Neutrophil (primary cell): ENCODE results near the gene CELF4.

Experiments used
- H3K27ac ChIP-seq: fragments of 200-600 bp; sonication (generic); 2 replicates; pipeline ENCODE4 v1.5.1; 2016; ENCODE audit warnings: mild to moderate bottlenecking, moderate library complexity
- H3K27me3 ChIP-seq: fragments of 200-600 bp; sonication (generic); 2 replicates; pipeline ENCODE4 v1.6.0; 2016; ENCODE audit warnings: mild to moderate bottlenecking
- H3K36me3 ChIP-seq: fragments of 200-600 bp; sonication (generic); 2 replicates; pipeline ENCODE4 v1.5.1; 2017
- H3K4me1 ChIP-seq, 2 experiments: fragments of 200-600 bp in 1 of 2; sonication (generic) in 1 of 2; 1 replicate in 1 of 2; 2 replicates in 1 of 2; pipeline versions ENCODE4 v1.5.1 to v1.6.1; 2013 to 2016; ENCODE audit warnings: low read depth in 1 of 2, low read length in 1 of 2, mild to moderate bottlenecking in 1 of 2, moderate library complexity in 1 of 2; ENCODE audit not compliant: control insufficient read depth in 1 of 2, insufficient read depth in 1 of 2
- H3K4me3 ChIP-seq, 2 experiments: fragments of 200-600 bp in 1 of 2; sonication (generic) in 1 of 2; 1 replicate in 1 of 2; 2 replicates in 1 of 2; pipeline ENCODE4 v1.5.1; 2013 to 2016; ENCODE audit warnings: low read depth in 1 of 2, low read length in 1 of 2, mild to moderate bottlenecking in 1 of 2, moderate library complexity in 1 of 2
- H3K9me3 ChIP-seq: fragments of 200-600 bp; sonication (generic); 2 replicates; pipeline ENCODE4 v1.5.1; 2016
- CTCF ChIP-seq: fragments of 200-600 bp; sonication (generic); IDR thresholded peaks from 2 replicates; pipeline ENCODE4 v1.5.1; 2016; ENCODE audit warnings: antibody characterized with exemption

CELF4 gene

GRCh38 chr18:37572736-37573135 lies 7.1 kb upstream of the CELF4 start:
- H3K4me1 ChIP-seq, result no peaks in the 10 kb centered on the region
- H3K27me3 ChIP-seq, result peaks cover 51% of the 10 kb centered on the region
- TF ChIP-seq CTCF, result no peak
- H3K36me3 ChIP-seq, result no peaks in the 10 kb centered on the region
- no peaks in the 10 kb centered on the region for H3K9me3 ChIP-seq
- H3K27ac ChIP-seq, result no peak overlapping the region
- no peak overlapping the region for H3K4me3 ChIP-seq

- H3K27me3 ChIP-seq, result peaks cover 66% of the 10 kb centered on the region
- H3K36me3 ChIP-seq, result no peaks in the 10 kb centered on the region
Observed at GRCh38 chr18:37571266-37571665, 5.7 kb upstream of the CELF4 start.

GRCh38 chr18:37570336-37570930 lies 4.8 kb upstream of the CELF4 start:
- TF ChIP-seq CTCF, result no peak
- Histone ChIP-seq H3K27ac (no peak overlapping the region), H3K27me3 (peaks cover 74% of the 10 kb centered on the region), H3K4me3 (no peak overlapping the region), H3K36me3 (no peaks in the 10 kb centered on the region), H3K9me3 (no peaks in the 10 kb centered on the region), H3K4me1 (peaks cover 0 to 4% of the 10 kb centered on the region in 2 experiments)

More at GRCh38 chr18:37571266-37571665, 5.7 kb upstream of the CELF4 start:
- H3K4me3 ChIP-seq, result no peak overlapping the region
- H3K27ac ChIP-seq, result no peak overlapping the region
- TF ChIP-seq CTCF, result no peak
- peaks cover 0 to 4% of the 10 kb centered on the region in 2 experiments for H3K4me1 ChIP-seq
- H3K9me3 ChIP-seq, result no peaks in the 10 kb centered on the region

- Histone ChIP-seq H3K4me3 (no peak overlapping the region), H3K36me3 (no peaks in the 10 kb centered on the region), H3K27ac (no peak overlapping the region), H3K4me1 (peaks cover 0 to 4% of the 10 kb centered on the region in 2 experiments), H3K9me3 (no peaks in the 10 kb centered on the region), H3K27me3 (peaks cover 92% of the 10 kb centered on the region)
- TF ChIP-seq CTCF, result no peak
Observed at GRCh38 chr18:37568671-37569070, 3.1 kb upstream of the CELF4 start.

- peaks cover 0 to 4% of the 10 kb centered on the region in 2 experiments for H3K4me1 ChIP-seq
- no peak for TF ChIP-seq CTCF
- no peak overlapping the region for H3K27ac ChIP-seq
- H3K9me3 ChIP-seq, result no peaks in the 10 kb centered on the region
- no peak overlapping the region for H3K4me3 ChIP-seq
- H3K36me3 ChIP-seq, result no peaks in the 10 kb centered on the region
- H3K27me3 ChIP-seq, result peaks cover 98% of the 10 kb centered on the region
Observed at GRCh38 chr18:37567994-37568359, 2.4 kb upstream of the CELF4 start.
